ENCODE data around the gene BDH1. TPM values are rescaled to one million over a fixed set of nuclear protein-coding genes. Genes with fewer than 3 reads are reported as not detected.
"Not testable (repeated sequence)": the region's sequence is repeated elsewhere in the genome, so short reads cannot be mapped to it uniquely, and the experiment has no call there.

The BDH1 gene
- total RNA-seq, 2 experiments from 2014 or later: 63.5 to 71.0 TPM

GRCh38 chr3:197589545-197589944 lies 33.8 kb upstream of the BDH1 start:
- DNase-seq: no peak
- H3K9me3 Mint-ChIP-seq: no peaks in the 10 kb centered on the region
- H3K4me1 Mint-ChIP-seq: peaks cover 7% of the 10 kb centered on the region
- H3K4me3 Mint-ChIP-seq: no peak overlapping the region
- no peaks in the 10 kb centered on the region for H3K36me3 Mint-ChIP-seq
- no peak overlapping the region for H3K27ac Mint-ChIP-seq
- no peaks in the 10 kb centered on the region for H3K27me3 Mint-ChIP-seq

- DNase-seq, H3K9me3 Mint-ChIP-seq, H3K4me3 Mint-ChIP-seq, H3K36me3 Mint-ChIP-seq, H3K27ac Mint-ChIP-seq, H3K27me3 Mint-ChIP-seq, H3K4me1 Mint-ChIP-seq: not testable (repeated sequence)
Measured at GRCh38 chr3:197586768-197587167, 31.0 kb upstream of the BDH1 start.

- Mint-ChIP-seq H3K27me3 (no peaks in the 10 kb centered on the region), H3K36me3 (no peaks in the 10 kb centered on the region), H3K27ac (no peak overlapping the region), H3K4me3 (no peak overlapping the region), H3K4me1 (no peaks in the 10 kb centered on the region), H3K9me3 (no peaks in the 10 kb centered on the region)
- no peak for DNase-seq
Measured at GRCh38 chr3:197586181-197586580, 30.4 kb upstream of the BDH1 start.

GRCh38 chr3:197584733-197585132 lies 29.0 kb upstream of the BDH1 start:
- no peaks in the 10 kb centered on the region for H3K9me3 Mint-ChIP-seq
- H3K36me3 Mint-ChIP-seq: no peaks in the 10 kb centered on the region
- no peak for DNase-seq
- H3K27me3 Mint-ChIP-seq: no peaks in the 10 kb centered on the region
- no peaks in the 10 kb centered on the region for H3K4me1 Mint-ChIP-seq
- H3K4me3 Mint-ChIP-seq: no peak overlapping the region
- no peak overlapping the region for H3K27ac Mint-ChIP-seq

- H3K9me3 Mint-ChIP-seq: no peaks in the 10 kb centered on the region
- no peak overlapping the region for H3K27ac Mint-ChIP-seq
- H3K36me3 Mint-ChIP-seq: no peaks in the 10 kb centered on the region
- H3K4me3 Mint-ChIP-seq: no peak overlapping the region
- no peaks in the 10 kb centered on the region for H3K4me1 Mint-ChIP-seq
- no peak for DNase-seq
- H3K27me3 Mint-ChIP-seq: no peaks in the 10 kb centered on the region
Measured at GRCh38 chr3:197583371-197583770, 27.6 kb upstream of the BDH1 start.

GRCh38 chr3:197580253-197580691 lies 24.5 kb upstream of the BDH1 start:
- no peak overlapping the region for H3K4me3 Mint-ChIP-seq
- H3K4me1 Mint-ChIP-seq: no peaks in the 10 kb centered on the region
- H3K27ac Mint-ChIP-seq: no peak overlapping the region
- no peaks in the 10 kb centered on the region for H3K9me3 Mint-ChIP-seq
- no peaks in the 10 kb centered on the region for H3K36me3 Mint-ChIP-seq
- DNase-seq: no peak
- H3K27me3 Mint-ChIP-seq: no peaks in the 10 kb centered on the region

GRCh38 chr3:197578376-197578775 lies 22.6 kb upstream of the BDH1 start:
- no peaks in the 10 kb centered on the region for H3K27me3 Mint-ChIP-seq
- no peak for DNase-seq
- no peaks in the 10 kb centered on the region for H3K36me3 Mint-ChIP-seq
- no peaks in the 10 kb centered on the region for H3K9me3 Mint-ChIP-seq
- H3K27ac Mint-ChIP-seq: no peak overlapping the region
- H3K4me3 Mint-ChIP-seq: no peak overlapping the region
- no peaks in the 10 kb centered on the region for H3K4me1 Mint-ChIP-seq

GRCh38 chr3:197577366-197578074 lies 21.8 kb upstream of the BDH1 start:
- Mint-ChIP-seq H3K27me3 (no peaks in the 10 kb centered on the region), H3K9me3 (no peaks in the 10 kb centered on the region), H3K4me1 (no peaks in the 10 kb centered on the region), H3K4me3 (no peak overlapping the region), H3K36me3 (no peaks in the 10 kb centered on the region), H3K27ac (no peak overlapping the region)
- no peak for DNase-seq

- Mint-ChIP-seq H3K36me3 (no peaks in the 10 kb centered on the region), H3K4me1 (no peaks in the 10 kb centered on the region), H3K27me3 (no peaks in the 10 kb centered on the region), H3K9me3 (no peaks in the 10 kb centered on the region), H3K4me3 (no peak overlapping the region), H3K27ac (no peak overlapping the region)
- no peak for DNase-seq
Measured at GRCh38 chr3:197576838-197577237, 21.1 kb upstream of the BDH1 start.

- no peaks in the 10 kb centered on the region for H3K27me3 Mint-ChIP-seq
Measured at GRCh38 chr3:197575362-197575761, 19.6 kb upstream of the BDH1 start.

GRCh38 chr3:197574396-197574991 lies 18.7 kb upstream of the BDH1 start:
- not testable (repeated sequence) for H3K4me3 Mint-ChIP-seq, DNase-seq
- H3K9me3 Mint-ChIP-seq: peaks cover 11% of the 10 kb centered on the region

More at GRCh38 chr3:197575362-197575761, 19.6 kb upstream of the BDH1 start:
- Mint-ChIP-seq H3K36me3 (peaks cover 6% of the 10 kb centered on the region), H3K9me3 (peaks cover 5% of the 10 kb centered on the region), H3K4me3 (no peak overlapping the region), H3K4me1 (no peaks in the 10 kb centered on the region), H3K27ac (no peak overlapping the region)
- no peak for DNase-seq

GRCh38 chr3:197573048-197573767 lies 17.4 kb upstream of the BDH1 start:
- Mint-ChIP-seq H3K36me3 (peaks cover 13% of the 10 kb centered on the region), H3K27ac (no peak overlapping the region), H3K4me1 (peaks cover 2% of the 10 kb centered on the region), H3K27me3 (peaks cover 4% of the 10 kb centered on the region), H3K9me3 (peaks cover 13% of the 10 kb centered on the region), H3K4me3 (no peak overlapping the region)
- DNase-seq: no peak

More at GRCh38 chr3:197574396-197574991, 18.7 kb upstream of the BDH1 start:
- not testable (repeated sequence) for H3K4me1 Mint-ChIP-seq, H3K27ac Mint-ChIP-seq, H3K27me3 Mint-ChIP-seq
- H3K36me3 Mint-ChIP-seq: peaks cover 12% of the 10 kb centered on the region

- H3K9me3 Mint-ChIP-seq: peaks cover 14% of the 10 kb centered on the region
- H3K4me3 Mint-ChIP-seq, H3K27ac Mint-ChIP-seq, H3K27me3 Mint-ChIP-seq, H3K4me1 Mint-ChIP-seq, DNase-seq: not testable (repeated sequence)
- peaks cover 13% of the 10 kb centered on the region for H3K36me3 Mint-ChIP-seq
Measured at GRCh38 chr3:197571880-197572172, 16.1 kb upstream of the BDH1 start.

GRCh38 chr3:197571074-197571879 lies 15.5 kb upstream of the BDH1 start:
- H3K27me3 Mint-ChIP-seq, H3K27ac Mint-ChIP-seq, H3K4me3 Mint-ChIP-seq, DNase-seq, H3K4me1 Mint-ChIP-seq: not testable (repeated sequence)
- Mint-ChIP-seq H3K9me3 (peaks cover 14% of the 10 kb centered on the region), H3K36me3 (peaks cover 13% of the 10 kb centered on the region)

- not testable (repeated sequence) for H3K27ac Mint-ChIP-seq, H3K4me3 Mint-ChIP-seq, H3K27me3 Mint-ChIP-seq, H3K4me1 Mint-ChIP-seq, DNase-seq
- peaks cover 16% of the 10 kb centered on the region for H3K9me3 Mint-ChIP-seq
- peaks cover 13% of the 10 kb centered on the region for H3K36me3 Mint-ChIP-seq
Measured at GRCh38 chr3:197569433-197569832, 13.7 kb upstream of the BDH1 start.

Data from activated naive CD8-positive, alpha-beta T cell treated with anti-CD3 and anti-CD28 coated beads for 36 hours (primary cell).